GM19438 (cell line): ENCODE measurements around the gene LILRB3.
"Not testable (repeated sequence)": the region's sequence is repeated elsewhere in the genome, so short reads cannot be mapped to it uniquely, and the experiment has no call there.

ENCODE experiments used
- ATAC-seq: cut with Tn5 transposase; IDR thresholded peaks from one replicate; pipeline ENCODE4 v1.9.1; 2021; ENCODE audit warnings: low read depth; ENCODE audit not compliant: unreplicated experiment

Gene LILRB3

DNA sequence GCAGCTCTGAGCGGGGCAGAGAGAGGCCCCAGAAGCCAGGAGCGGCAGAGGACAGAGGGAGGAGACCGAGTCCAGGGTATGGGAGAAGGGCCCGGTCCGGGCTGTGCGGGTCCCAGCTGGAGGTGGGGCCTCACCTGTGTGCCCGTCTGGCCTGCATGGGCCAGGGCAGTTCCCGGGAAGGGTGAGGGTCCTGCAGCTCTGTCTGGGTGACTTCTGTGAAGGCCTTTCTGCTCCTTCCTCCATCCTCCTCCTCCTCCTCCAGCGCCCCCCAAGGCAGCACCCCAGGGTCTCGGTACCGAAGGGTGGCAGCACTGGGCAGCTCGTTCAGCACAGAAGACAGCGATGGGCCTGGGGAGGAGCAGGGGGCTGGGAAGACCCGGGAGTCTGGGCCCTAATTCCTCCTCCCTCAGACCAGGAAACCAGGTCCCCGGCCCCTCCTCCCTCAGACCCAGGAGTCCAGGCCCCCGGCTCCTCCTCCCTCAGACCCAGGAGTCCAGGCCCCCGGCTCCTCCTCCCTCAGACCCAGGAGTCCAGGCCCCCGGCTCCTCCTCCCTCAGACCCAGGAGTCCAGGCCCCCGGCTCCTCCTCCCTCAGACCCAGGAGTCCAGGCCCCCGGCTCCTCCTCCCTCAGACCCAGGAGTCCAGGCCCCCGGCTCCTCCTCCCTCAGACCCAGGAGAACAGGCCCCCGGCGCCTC lies 50.9 kb downstream of the LILRB3 start:
- ATAC-seq: not testable (repeated sequence)

DNA sequence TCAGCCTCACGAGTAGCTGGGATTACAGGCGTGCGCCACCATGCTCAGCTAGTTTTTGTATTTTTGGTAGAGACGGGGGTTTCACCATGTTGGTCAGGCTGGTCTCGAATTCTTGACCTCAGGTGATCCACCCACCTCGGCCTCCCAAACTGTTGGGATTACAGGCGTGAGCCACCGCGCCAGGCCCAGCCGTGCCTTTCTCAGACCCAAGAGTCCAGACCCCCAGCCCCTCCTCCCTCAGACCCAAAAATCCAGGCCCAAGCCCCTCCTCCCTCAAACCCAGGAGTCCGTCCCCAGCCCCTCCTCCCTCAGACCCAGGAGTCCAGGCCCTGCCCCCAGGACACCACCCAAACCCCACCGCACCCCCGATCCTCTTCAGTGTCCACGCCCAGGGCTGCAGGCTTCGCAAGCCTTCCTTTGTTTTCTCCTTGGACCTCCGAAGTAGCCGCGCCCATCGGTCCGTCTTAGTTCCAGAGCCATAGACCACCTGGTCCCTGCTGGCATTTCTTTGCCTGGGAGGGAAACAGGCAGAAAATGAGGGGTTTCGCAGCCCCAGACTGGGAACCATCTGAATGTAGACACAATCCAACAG lies 53.6 kb downstream of the LILRB3 start:
- ATAC-seq: no peak

DNA sequence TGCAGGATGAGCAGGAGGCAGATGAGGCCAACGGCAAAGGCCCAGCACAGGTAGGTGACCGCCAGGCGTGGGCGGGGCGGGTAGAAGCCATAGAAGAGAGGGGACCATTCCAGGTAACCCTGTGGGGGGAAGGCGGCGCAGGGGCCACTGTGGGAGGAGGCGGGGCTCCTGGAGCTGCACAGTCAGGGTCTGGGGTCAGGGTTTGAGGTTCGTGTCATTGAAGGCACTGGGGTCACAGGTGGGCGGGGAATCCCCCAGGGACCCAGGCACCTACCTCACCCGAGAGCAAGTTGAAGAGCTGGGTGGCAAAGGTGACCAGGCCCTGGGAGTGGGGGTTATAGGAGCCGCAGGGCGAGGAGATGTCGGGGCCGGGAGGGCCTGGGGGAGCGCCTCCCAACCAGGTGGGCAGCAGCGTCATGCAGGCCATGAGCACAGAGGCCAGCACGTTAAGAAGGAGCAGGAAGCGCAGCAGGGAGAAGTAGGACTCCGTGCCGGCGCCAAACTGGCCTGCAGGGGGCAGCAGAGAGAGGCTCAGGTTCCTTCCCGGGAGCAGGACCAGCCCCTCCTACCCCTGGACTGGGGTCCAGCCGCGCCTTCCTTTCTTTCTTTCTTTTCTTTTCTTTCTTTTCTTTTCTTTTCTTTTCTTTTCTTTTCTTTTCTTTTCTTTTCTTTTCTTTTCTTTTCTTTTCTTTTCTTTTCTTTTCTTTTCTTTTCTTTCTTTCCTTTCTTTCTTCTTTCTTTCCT lies 54.5 kb downstream of the LILRB3 start:
- ATAC-seq: peak; percentile 68
